B cell (primary cell): ENCODE data around the gene HOXB7. TPM values are rescaled to one million over a fixed set of nuclear protein-coding genes. Genes with fewer than 3 reads are reported as not detected.

Experiments used
- ATAC-seq: fragments of 200-7000 bp; cut with Tn5 transposase; one replicate; pipeline ENCODE4 v1.10.0; 2021; ENCODE audit warnings: low read depth, mild to moderate bottlenecking, moderate number of reproducible peaks, moderate library complexity
- CTCF ChIA-PET: fragments of 350-600 bp; sonication (Branson Sonifier 250); formaldehyde crosslinking; loops from one replicate; lab custom pipeline; 2021; ENCODE audit warnings: antibody characterized with exemption, inconsistent platforms; lab: Charles Lee
- POLR2A ChIA-PET: fragments of 350-600 bp; sonication (Branson Sonifier 250); formaldehyde crosslinking; loops from one replicate; lab custom pipeline; 2021; ENCODE audit warnings: antibody characterized with exemption; lab: Charles Lee
- DNase-seq: peaks from one replicate; pipeline ENCODE4 v3.0.0; 2013
- H2AFZ ChIP-seq: 2 replicates; pipeline ENCODE4 v1.6.1; 2012; ENCODE audit warnings: mild to moderate bottlenecking, low read depth, low read length; ENCODE audit not compliant: insufficient read depth, poor library complexity, severe bottlenecking
- H3K27ac ChIP-seq, 2 donors: 1 replicate in 1 of 2; 2 replicates in 1 of 2; pipeline ENCODE4 v1.5.1; 2012 to 2013; ENCODE audit warnings: low read length in 2 of 2, mild to moderate bottlenecking in 2 of 2, moderate library complexity in 1 of 2
- H3K27me3 ChIP-seq, 4 experiments: fragments of 200-600 bp in 1 of 4; sonication (generic) in 1 of 4; replicated peaks in 1 of 4; 1 replicate in 2 of 4; 2 replicates in 2 of 4; pipeline versions ENCODE4 v1.6.1 to v1.7.0; 2013 to 2016; ENCODE audit warnings: low read length in 3 of 4, mild to moderate bottlenecking in 2 of 4, mixed read lengths in 1 of 4, moderate library complexity in 1 of 4; ENCODE audit not compliant: insufficient read depth in 4 of 4, control insufficient read depth in 3 of 4; ENCODE audit errors: control extremely low read depth in 1 of 4
- H3K36me3 ChIP-seq, 2 experiments: replicated peaks in 1 of 2; 1 replicate in 1 of 2; 2 replicates in 1 of 2; pipeline versions ENCODE4 v1.6.1 to v1.7.1; 2013; ENCODE audit warnings: low read length in 1 of 2; ENCODE audit not compliant: insufficient read depth in 2 of 2, control insufficient read depth in 1 of 2; ENCODE audit errors: control extremely low read depth in 1 of 2, extremely low read depth in 1 of 2
- H3K4me1 ChIP-seq, 2 donors: fragments of 200-600 bp in 1 of 2; sonication (generic) in 1 of 2; 1 replicate in 1 of 2; 2 replicates in 1 of 2; pipeline versions ENCODE4 v1.5.1 to v1.6.1; 2013 to 2017; ENCODE audit warnings: low read length in 2 of 2; ENCODE audit not compliant: control insufficient read depth in 2 of 2, insufficient read depth in 2 of 2
- H3K4me2 ChIP-seq: replicated peaks from 2 replicates; pipeline ENCODE3; 2012; ENCODE audit warnings: mild to moderate bottlenecking, low read depth, low read length; ENCODE audit not compliant: poor library complexity, severe bottlenecking
- H3K4me3 ChIP-seq, 5 experiments: fragments of 200-600 bp in 1 of 5; sonication (generic) in 1 of 5; 1 replicate in 3 of 5; 2 replicates in 2 of 5; pipeline versions ENCODE4 v1.5.1 to v1.7.0; 2011 to 2016; ENCODE audit warnings: low read length in 4 of 5, mild to moderate bottlenecking in 4 of 5, low read depth in 2 of 5, control low read depth in 1 of 5, moderate library complexity in 1 of 5; ENCODE audit not compliant: insufficient read depth in 1 of 5; ENCODE audit errors: control extremely low read depth in 1 of 5, extremely low read depth in 1 of 5
- H3K79me2 ChIP-seq: fragments of 200-600 bp; sonication (generic); one replicate; pipeline ENCODE4 v1.6.0; 2016; ENCODE audit warnings: low read length; ENCODE audit not compliant: control insufficient read depth, insufficient read depth
- H3K9ac ChIP-seq: fragments of 200-600 bp; sonication (generic); 2 replicates; pipeline ENCODE4 v1.6.1; 2017; ENCODE audit warnings: mild to moderate bottlenecking, low read length, moderate library complexity
- H3K9me3 ChIP-seq, 3 donors: one replicate each; pipeline versions ENCODE4 v1.6.1 to v1.7.1; 2013; ENCODE audit warnings: low read length in 2 of 3; ENCODE audit not compliant: control insufficient read depth in 2 of 3, insufficient read depth in 1 of 3; ENCODE audit errors: control extremely low read depth in 1 of 3
- H4K20me1 ChIP-seq: 2 replicates; pipeline ENCODE4 v1.6.0; 2012; ENCODE audit warnings: mild to moderate bottlenecking, low read length; ENCODE audit not compliant: insufficient read depth, control insufficient read depth, poor library complexity, severe bottlenecking
- H3K27ac Mint-ChIP-seq: one replicate; pipeline ENCODE4 v1.8.0; 2021; ENCODE audit warnings: mixed read lengths
- H3K27me3 Mint-ChIP-seq: one replicate; pipeline ENCODE4 v1.8.0; 2021; ENCODE audit warnings: mixed read lengths
- H3K4me1 Mint-ChIP-seq: one replicate; pipeline ENCODE4 v1.8.0; 2021; ENCODE audit warnings: mixed read lengths
- H3K4me3 Mint-ChIP-seq: one replicate; pipeline ENCODE4 v1.8.0; 2021; ENCODE audit warnings: mixed read lengths
- H3K9me3 Mint-ChIP-seq: one replicate; pipeline ENCODE4 v1.8.0; 2022; ENCODE audit warnings: mixed read lengths; ENCODE audit not compliant: insufficient read depth
- EZH2 ChIP-seq: IDR thresholded peaks from 2 replicates; pipeline ENCODE4 v1.6.1; 2012; ENCODE audit warnings: borderline replicate concordance, low read depth, mild to moderate bottlenecking, moderate library complexity, low read length; ENCODE audit not compliant: insufficient read depth, poor library complexity, severe bottlenecking
- WGBS: methylation state at CpG from one replicate; pipeline ENCODE4 v1.1.5; 2013; ENCODE audit warnings: missing lambda C conversion rate; ENCODE audit not compliant: insufficient coverage; 5-methylcytosine and 5-hydroxymethylcytosine counted together
- intact Hi-C: fragments of 100-400 bp; cut with micrococcal nuclease; formaldehyde crosslinking; loops from one replicate; pipeline ENCODE4 v1.10.0; 2022
- polyA plus RNA-seq: library from polyadenylated mRNA; depleted of rRNA; stranded (reverse); fragments of >200 nt; gene quantifications from 2 replicates; pipeline ENCODE4 v1.2.3, GENCODE V29; 2012
- total RNA-seq, 2 donors: library from RNA; stranded (reverse); fragments of 120-200 nt in 1 of 2; gene quantifications; 1 replicate in 1 of 2; 2 replicates in 1 of 2; pipeline versions ENCODE4 v1.2.3 to v1.2.4, GENCODE V29; 2013 to 2022
- TF ChIP-seq, protein P1 (sequence below): fragments of 200-600 bp; IDR thresholded peaks from one replicate; pipeline ENCODE4 v1.8.0; 2022; ENCODE audit warnings: antibody characterized with exemption, mild to moderate bottlenecking

The HOXB7 gene
- total and polyA plus RNA-seq, 2 donors (not counting 1 experiment from before 2014, with no cell fraction given): 0.25 to 1.3 TPM

DNA sequence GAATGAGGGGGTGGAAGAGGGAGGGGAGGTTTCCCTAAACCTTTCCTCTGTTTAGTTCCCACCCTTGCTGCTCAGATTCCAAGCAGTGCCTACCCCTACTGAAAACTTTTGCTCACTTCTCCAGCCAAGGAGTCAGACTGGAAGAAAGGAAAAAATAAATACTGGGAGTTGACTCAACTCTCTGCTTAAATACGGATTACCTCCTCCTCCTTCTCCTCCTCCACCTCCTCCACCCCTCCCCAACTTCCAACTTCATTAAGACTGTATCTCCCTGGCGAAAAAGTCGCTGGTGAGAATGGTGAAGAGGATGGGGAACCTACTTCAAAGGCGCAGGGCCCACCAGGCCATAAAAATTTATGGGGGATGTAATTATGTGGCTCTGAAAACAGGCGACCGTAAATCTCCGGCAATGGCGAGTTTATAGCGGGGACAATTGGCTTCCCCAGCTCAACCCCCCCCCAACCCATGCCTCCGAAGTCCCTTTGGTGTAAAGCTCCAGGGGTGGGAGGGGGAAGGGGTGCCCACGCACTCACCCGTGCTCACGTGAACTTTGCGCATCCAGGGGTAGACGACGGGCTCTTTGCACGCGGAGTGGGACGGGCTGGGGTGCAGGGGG is 33.4 kb downstream of the HOXB7 start:
- DNase-seq (peak; percentile 43), ATAC-seq (no peak)
- H3K27me3 Mint-ChIP-seq: peaks cover 41% of the 10 kb centered on the region
- peaks cover 0 to 26% (median 0%) of the 10 kb centered on the region in 3 donors for H3K9me3 ChIP-seq
- POLR2A ChIA-PET: interaction anchor here (0.6 to 0.7 kb wide), 2 partner anchors 746 to 1087 kb away, joined by 3 to 4 read pairs; partner anchors contain the start of genes LRRC46 and MRPL10
- H3K4me2 ChIP-seq: peak overlapping the region; percentile 96
- 4% methylated on average over 9 of the region's 19 CpGs for WGBS
- H3K27ac ChIP-seq: no peak overlapping the region
- no peaks in the 10 kb centered on the region for H4K20me1 ChIP-seq
- TF ChIP-seq, protein P1, sequence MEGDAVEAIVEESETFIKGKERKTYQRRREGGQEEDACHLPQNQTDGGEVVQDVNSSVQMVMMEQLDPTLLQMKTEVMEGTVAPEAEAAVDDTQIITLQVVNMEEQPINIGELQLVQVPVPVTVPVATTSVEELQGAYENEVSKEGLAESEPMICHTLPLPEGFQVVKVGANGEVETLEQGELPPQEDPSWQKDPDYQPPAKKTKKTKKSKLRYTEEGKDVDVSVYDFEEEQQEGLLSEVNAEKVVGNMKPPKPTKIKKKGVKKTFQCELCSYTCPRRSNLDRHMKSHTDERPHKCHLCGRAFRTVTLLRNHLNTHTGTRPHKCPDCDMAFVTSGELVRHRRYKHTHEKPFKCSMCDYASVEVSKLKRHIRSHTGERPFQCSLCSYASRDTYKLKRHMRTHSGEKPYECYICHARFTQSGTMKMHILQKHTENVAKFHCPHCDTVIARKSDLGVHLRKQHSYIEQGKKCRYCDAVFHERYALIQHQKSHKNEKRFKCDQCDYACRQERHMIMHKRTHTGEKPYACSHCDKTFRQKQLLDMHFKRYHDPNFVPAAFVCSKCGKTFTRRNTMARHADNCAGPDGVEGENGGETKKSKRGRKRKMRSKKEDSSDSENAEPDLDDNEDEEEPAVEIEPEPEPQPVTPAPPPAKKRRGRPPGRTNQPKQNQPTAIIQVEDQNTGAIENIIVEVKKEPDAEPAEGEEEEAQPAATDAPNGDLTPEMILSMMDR: no peak
- TF ChIP-seq EZH2: no peak
- H3K4me1 Mint-ChIP-seq: peaks cover 46% of the 10 kb centered on the region
- H3K9me3 Mint-ChIP-seq: no peaks in the 10 kb centered on the region
- H3K27ac Mint-ChIP-seq: no peak overlapping the region
- peaks cover 47 to 48% of the 10 kb centered on the region in 2 donors for H3K4me1 ChIP-seq
- peak overlapping the region in 4 of 5 experiments; percentile 48 to 77 (median 66) for H3K4me3 ChIP-seq
- CTCF ChIA-PET: interaction anchor here (1.5 to 1.6 kb wide), 3 partner anchors 16 to 269 kb away, joined by 3 to 4 read pairs (median 4); partner anchors contain the start of gene HOXB5
- H3K36me3 ChIP-seq: no peaks in the 10 kb centered on the region
- peak overlapping the region; percentile 92 for H2AFZ ChIP-seq
- H3K27me3 ChIP-seq: peaks cover 0 to 58% (median 40%) of the 10 kb centered on the region in 4 experiments
- H3K9ac ChIP-seq: peak overlapping the region; percentile 73
- intact Hi-C loops: loop anchor here (5.0 kb wide), 1 partner anchor 35 kb away; the partner anchor contains the start of gene HOXB7
- H3K4me3 Mint-ChIP-seq: peak overlapping the region; percentile 84
- no peaks in the 10 kb centered on the region for H3K79me2 ChIP-seq
